Right lobe of liver (tissue), 4 donors: ENCODE measurements around the gene ATAD2B.

ENCODE experiments used
- CTCF ChIP-seq, 4 donors: fragments of 200-600 bp in 3 of 4; fragments of 450-650 bp in 1 of 4; IDR thresholded peaks; one replicate each; pipeline versions ENCODE4 v1.5.1 to v1.8.0; 2016 to 2022; ENCODE audit warnings: antibody characterized with exemption in 4 of 4, mild to moderate bottlenecking in 2 of 4
- POLR2A ChIP-seq: fragments of 450-650 bp; IDR thresholded peaks from one replicate; pipeline ENCODE4 v1.6.1; 2017; ENCODE audit warnings: antibody characterized with exemption, mild to moderate bottlenecking
- donor health status: DM: no; HTN: no; CAD: no.
- donor health status: DM: no; HTN: no; CAD: no.
- donor health status: DM: no; HTN: yes; CAD: no.

- TF ChIP-seq POLR2A (no peak), CTCF (IDR thresholded peaks at IDR 0.05) (no peak)
Measured at GRCh38 chr2:23767876-23768621, 158.9 kb downstream of the ATAD2B start.
